Thyroid gland (tissue), 4 donors: ENCODE measurements around the gene UFM1. TPM values are rescaled to one million over a fixed set of nuclear protein-coding genes. Genes with fewer than 3 reads are reported as not detected.

Experiments
- DNase-seq, 2 donors: peaks; one replicate each; pipeline ENCODE4 v3.0.0-alpha.2; 2019
- H3K27ac ChIP-seq, 3 donors: fragments of 200-600 bp; sonication (generic); 1 replicate in 2 of 3; 2 replicates in 1 of 3; pipeline ENCODE4 v1.5.1; 2016 to 2019; ENCODE audit warnings: mild to moderate bottlenecking in 1 of 3, moderate library complexity in 1 of 3
- H3K27me3 ChIP-seq: fragments of 200-600 bp; sonication (generic); one replicate; pipeline ENCODE4 v1.5.1; 2019
- H3K36me3 ChIP-seq, 2 donors: fragments of 200-600 bp; sonication (generic); one replicate each; pipeline ENCODE4 v1.5.1; 2016 to 2019
- H3K4me1 ChIP-seq, 2 donors: fragments of 200-600 bp; sonication (generic); one replicate each; pipeline ENCODE4 v1.5.1; 2017 to 2019
- H3K4me3 ChIP-seq, 3 donors: fragments of 200-600 bp; sonication (generic); replicated peaks in 1 of 3; 1 replicate in 2 of 3; 2 replicates in 1 of 3; pipeline ENCODE4 v1.5.1; 2016; ENCODE audit warnings: mild to moderate bottlenecking in 1 of 3
- H3K9me3 ChIP-seq: fragments of 200-600 bp; sonication (generic); one replicate; pipeline ENCODE4 v1.5.1; 2017
- POLR2A ChIP-seq, 2 donors: fragments of 450-650 bp; IDR thresholded peaks; one replicate each; pipeline ENCODE4 v1.6.1; 2017; ENCODE audit warnings: antibody characterized with exemption in 2 of 2, mild to moderate bottlenecking in 2 of 2, moderate library complexity in 1 of 2
- WGBS, 2 donors: methylation state at CpG; one replicate each; pipeline ENCODE4 v1.1.5; 2017; 5-methylcytosine and 5-hydroxymethylcytosine counted together
- intact Hi-C: fragments of 100-400 bp; cut with DNase I; formaldehyde crosslinking; loops from one replicate; pipeline ENCODE4 v1.15.1; 2023
- total RNA-seq, 4 donors: library from RNA; depleted of rRNA; stranded (reverse); fragments of >200 nt; gene quantifications; one replicate each; pipeline ENCODE4 v1.2.3, GENCODE V29; 2016
- TF ChIP-seq, protein P1 (sequence below), 6 experiments: fragments of 200-600 bp in 3 of 6; fragments of 450-650 bp in 3 of 6; sonication (generic) in 3 of 6; IDR thresholded peaks; one replicate each; pipeline ENCODE4 v1.5.1; 2016 to 2019; ENCODE audit warnings: antibody characterized with exemption in 6 of 6, mild to moderate bottlenecking in 2 of 6, inconsistent platforms in 1 of 6, moderate library complexity in 1 of 6

The UFM1 gene
- total RNA-seq, 4 donors from 2014 or later, result 56.3 to 124 (median 77.9) TPM

DNA sequence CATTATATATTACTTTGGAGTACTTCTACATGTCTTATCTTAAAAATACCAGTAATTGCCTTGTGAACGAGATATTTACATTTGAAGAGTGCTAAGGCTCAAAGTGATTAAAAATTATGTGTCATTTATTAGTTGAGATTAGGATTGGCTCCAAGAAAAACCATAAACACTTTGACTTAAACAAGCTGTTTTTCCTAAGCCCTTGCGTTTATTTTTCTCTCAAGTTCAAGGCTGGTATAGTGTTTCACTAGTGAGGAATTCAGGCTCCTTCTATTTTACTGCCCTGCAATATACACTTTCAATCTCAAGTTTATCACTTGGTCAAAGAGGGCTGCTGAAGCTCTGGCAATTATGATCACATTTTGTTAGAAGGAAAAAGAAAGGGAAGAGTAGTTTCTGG lies 49.9 kb downstream of the UFM1 start:
- Histone ChIP-seq H3K27ac (no peak overlapping the region), H3K9me3 (no peaks in the 10 kb centered on the region), H3K4me1 (no peaks in the 10 kb centered on the region), H3K4me3 (no peak overlapping the region), H3K27me3 (no peaks in the 10 kb centered on the region), H3K36me3 (no peaks in the 10 kb centered on the region)
- intact Hi-C loops, result no loop called here
- TF ChIP-seq, protein P1, sequence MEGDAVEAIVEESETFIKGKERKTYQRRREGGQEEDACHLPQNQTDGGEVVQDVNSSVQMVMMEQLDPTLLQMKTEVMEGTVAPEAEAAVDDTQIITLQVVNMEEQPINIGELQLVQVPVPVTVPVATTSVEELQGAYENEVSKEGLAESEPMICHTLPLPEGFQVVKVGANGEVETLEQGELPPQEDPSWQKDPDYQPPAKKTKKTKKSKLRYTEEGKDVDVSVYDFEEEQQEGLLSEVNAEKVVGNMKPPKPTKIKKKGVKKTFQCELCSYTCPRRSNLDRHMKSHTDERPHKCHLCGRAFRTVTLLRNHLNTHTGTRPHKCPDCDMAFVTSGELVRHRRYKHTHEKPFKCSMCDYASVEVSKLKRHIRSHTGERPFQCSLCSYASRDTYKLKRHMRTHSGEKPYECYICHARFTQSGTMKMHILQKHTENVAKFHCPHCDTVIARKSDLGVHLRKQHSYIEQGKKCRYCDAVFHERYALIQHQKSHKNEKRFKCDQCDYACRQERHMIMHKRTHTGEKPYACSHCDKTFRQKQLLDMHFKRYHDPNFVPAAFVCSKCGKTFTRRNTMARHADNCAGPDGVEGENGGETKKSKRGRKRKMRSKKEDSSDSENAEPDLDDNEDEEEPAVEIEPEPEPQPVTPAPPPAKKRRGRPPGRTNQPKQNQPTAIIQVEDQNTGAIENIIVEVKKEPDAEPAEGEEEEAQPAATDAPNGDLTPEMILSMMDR (IDR thresholded peaks at IDR 0.05), result no peak
- no peak for TF ChIP-seq POLR2A (IDR thresholded peaks at IDR 0.05)
- 71 to 73% methylated on average over 2 of the region's 2 CpGs for WGBS, 2 donors
- DNase-seq, result no peak

DNA sequence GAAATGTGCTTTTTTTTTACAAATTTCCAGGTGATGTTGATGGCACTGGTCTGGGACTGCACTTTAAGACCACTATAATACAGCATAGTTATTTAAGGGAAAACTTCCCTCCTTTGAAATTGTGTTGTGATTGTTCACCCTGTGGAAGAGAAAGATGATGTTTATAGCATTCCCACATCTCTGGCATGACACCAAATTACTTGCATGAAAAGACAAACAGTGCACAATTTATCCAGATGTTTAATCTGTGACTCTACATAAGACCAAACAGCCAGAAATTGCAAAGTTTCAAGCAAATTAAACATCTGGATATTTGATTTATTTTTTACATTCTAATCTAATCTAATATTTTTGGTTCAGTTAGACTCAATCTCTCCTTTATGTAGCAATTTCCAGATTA lies 51.6 kb downstream of the UFM1 start:
- H3K36me3 ChIP-seq, result no peaks in the 10 kb centered on the region
- intact Hi-C loops, result no loop called here
- no peaks in the 10 kb centered on the region for H3K4me1 ChIP-seq
- no peaks in the 10 kb centered on the region for H3K27me3 ChIP-seq
- no peak for DNase-seq
- H3K9me3 ChIP-seq, result no peaks in the 10 kb centered on the region
- no peak overlapping the region for H3K27ac ChIP-seq
- TF ChIP-seq, protein P1 (IDR thresholded peaks at IDR 0.05), result no peak
- no peak for TF ChIP-seq POLR2A (IDR thresholded peaks at IDR 0.05)
- no peak overlapping the region for H3K4me3 ChIP-seq

- no peaks in the 10 kb centered on the region for H3K27me3 ChIP-seq
- WGBS, 2 donors, result 54 to 60% methylated on average over 1 of the region's 1 CpG
- no peaks in the 10 kb centered on the region for H3K4me1 ChIP-seq
- no peak overlapping the region for H3K27ac ChIP-seq
- TF ChIP-seq, protein P1 (IDR thresholded peaks at IDR 0.05), result no peak
- H3K9me3 ChIP-seq, result no peaks in the 10 kb centered on the region
- DNase-seq, result no peak
- intact Hi-C loops, result no loop called here
- no peaks in the 10 kb centered on the region for H3K36me3 ChIP-seq
- no peak overlapping the region for H3K4me3 ChIP-seq
These were observed 55.6 kb downstream of the UFM1 start for GRCh38 chr13:38405216-38405615.

DNA sequence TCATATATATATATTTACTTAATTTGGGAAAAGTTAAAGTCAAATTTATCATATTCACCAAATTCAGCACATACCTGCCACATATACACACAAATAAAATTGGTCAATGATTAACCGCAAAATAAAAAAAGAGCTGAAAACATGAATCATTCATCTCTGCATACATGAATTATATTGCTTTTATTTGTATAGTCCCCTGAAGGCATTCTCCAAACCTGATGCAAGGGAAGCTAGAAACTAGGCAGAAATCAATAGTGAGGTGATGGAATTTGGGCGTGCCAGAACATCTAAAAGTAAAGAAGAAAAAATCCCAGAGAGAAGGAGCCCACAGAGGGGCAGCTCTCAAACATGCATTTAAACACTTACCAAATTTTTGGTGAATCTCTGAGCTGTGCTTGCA lies 60.1 kb downstream of the UFM1 start:
- 94 to 99% methylated on average over 2 of the region's 2 CpGs for WGBS, 2 donors
- H3K27ac ChIP-seq, result no peak overlapping the region
- no peak for TF ChIP-seq POLR2A (IDR thresholded peaks at IDR 0.05)
- TF ChIP-seq, protein P1 (IDR thresholded peaks at IDR 0.05), result no peak

GRCh38 chr13:38412266-38412665 lies 62.6 kb downstream of the UFM1 start:
- DNase-seq, result no peak
- Histone ChIP-seq H3K9me3 (no peaks in the 10 kb centered on the region), H3K27ac (no peak overlapping the region), H3K4me1 (no peaks in the 10 kb centered on the region), H3K27me3 (no peaks in the 10 kb centered on the region), H3K4me3 (no peak overlapping the region), H3K36me3 (no peaks in the 10 kb centered on the region)
- 9% methylated on average over 1 of the region's 1 CpG for WGBS, 2 donors
- TF ChIP-seq POLR2A (IDR thresholded peaks at IDR 0.05), result no peak
- TF ChIP-seq, protein P1 (IDR thresholded peaks at IDR 0.05), result no peak
- intact Hi-C loops, result no loop called here

More for the DNA sequence above, 60.1 kb downstream of the UFM1 start:
- no peak for DNase-seq
- Histone ChIP-seq H3K36me3 (no peaks in the 10 kb centered on the region), H3K9me3 (no peaks in the 10 kb centered on the region), H3K4me3 (no peak overlapping the region), H3K27me3 (no peaks in the 10 kb centered on the region), H3K4me1 (no peaks in the 10 kb centered on the region)
- intact Hi-C loops, result no loop called here
